Urinary bladder (tissue), 4 donors: Measurements from ENCODE around the gene FOXA1. TPM values are rescaled to one million over a fixed set of nuclear protein-coding genes. Genes with fewer than 3 reads are reported as not detected.

Experiments
- DNase-seq: peaks from one replicate; pipeline ENCODE4 v3.0.0-alpha.2; 2015; ENCODE audit errors: extremely low spot score
- H3K27ac ChIP-seq: one replicate; pipeline ENCODE4 v1.5.1; 2013; ENCODE audit warnings: low read depth, mild to moderate bottlenecking, moderate library complexity
- H3K36me3 ChIP-seq: one replicate; pipeline ENCODE4 v1.6.1; 2013; ENCODE audit warnings: mild to moderate bottlenecking, moderate library complexity; ENCODE audit not compliant: insufficient read depth
- H3K4me1 ChIP-seq: one replicate; pipeline ENCODE4 v1.6.1; 2013; ENCODE audit warnings: mild to moderate bottlenecking, moderate library complexity; ENCODE audit not compliant: insufficient read depth
- H3K4me3 ChIP-seq: one replicate; pipeline ENCODE4 v1.5.1; 2013; ENCODE audit warnings: low read depth, low read length
- WGBS: extraction: QIAGEN DNeasy Blood & Tissue Kit; methylation state at CpG from one replicate; pipeline ENCODE4 v1.1.7; 2013; 5-methylcytosine and 5-hydroxymethylcytosine counted together
- polyA plus RNA-seq: library from polyadenylated mRNA; stranded (reverse); fragments of 200-250 nt; gene quantifications from one replicate; pipeline ENCODE4 v1.2.3, GENCODE V29; 2013
- total RNA-seq: library from RNA; depleted of rRNA; stranded (reverse); fragments of >200 nt; gene quantifications from one replicate; pipeline ENCODE4 v1.2.3, GENCODE V29; 2014
- donor health status: healthy with polysubstance abuse.
- donor health status: healthy.

FOXA1 gene
- total RNA-seq = 14.1 TPM
- polyA plus RNA-seq = 8.8 TPM

GRCh38 chr14:37594971-37595808, at the start of gene FOXA1, which contains the start of gene TTC6:
FOXA1 (minus strand) TSS chr14:37595249; CDS start chr14:37594972, 277 bp downstream.
TTC6 (plus strand) TSS chr14:37595629; CDS start chr14:37622065, 26,436 bp downstream.
- WGBS = under 1% methylated on average over 92 of the region's 92 CpGs
- Histone ChIP-seq H3K4me3 (peak within 1 kb of the TSS; percentile 52), H3K4me1 (no peaks in the 10 kb centered on the region), H3K36me3 (no peaks in the 10 kb centered on the region), H3K27ac (peak within 1 kb of the TSS; percentile 92)
- DNase-seq = no peak

GRCh38 chr14:37643701-37644100, 48.7 kb upstream of the FOXA1 start:
- 47% methylated on average over 4 of the region's 4 CpGs for WGBS
- H3K27ac ChIP-seq = no peak overlapping the region
- H3K36me3 ChIP-seq = no peaks in the 10 kb centered on the region
- H3K4me1 ChIP-seq = no peaks in the 10 kb centered on the region
- no peak overlapping the region for H3K4me3 ChIP-seq
- no peak for DNase-seq

- H3K27ac ChIP-seq = no peak overlapping the region
- DNase-seq = no peak
- no peaks in the 10 kb centered on the region for H3K36me3 ChIP-seq
- H3K4me3 ChIP-seq = no peak overlapping the region
- no peaks in the 10 kb centered on the region for H3K4me1 ChIP-seq
- 91% methylated on average over 3 of the region's 3 CpGs for WGBS
Observed at GRCh38 chr14:37642125-37642524, 47.1 kb upstream of the FOXA1 start.

GRCh38 chr14:37641117-37641516, 46.1 kb upstream of the FOXA1 start:
- Histone ChIP-seq H3K4me1 (no peaks in the 10 kb centered on the region), H3K4me3 (no peak overlapping the region), H3K36me3 (no peaks in the 10 kb centered on the region), H3K27ac (no peak overlapping the region)
- no peak for DNase-seq
- WGBS = 41% methylated on average over 1 of the region's 1 CpG

GRCh38 chr14:37638599-37638998, 43.5 kb upstream of the FOXA1 start:
- Histone ChIP-seq H3K4me1 (no peaks in the 10 kb centered on the region), H3K4me3 (no peak overlapping the region), H3K27ac (no peak overlapping the region), H3K36me3 (no peaks in the 10 kb centered on the region)
- 86% methylated on average over 2 of the region's 2 CpGs for WGBS
- no peak for DNase-seq

- DNase-seq = no peak
- 69% methylated on average over 4 of the region's 4 CpGs for WGBS
- Histone ChIP-seq H3K4me3 (no peak overlapping the region), H3K4me1 (no peaks in the 10 kb centered on the region), H3K36me3 (no peaks in the 10 kb centered on the region), H3K27ac (no peak overlapping the region)
Observed at GRCh38 chr14:37637341-37637740, 42.3 kb upstream of the FOXA1 start.

- Histone ChIP-seq H3K36me3 (no peaks in the 10 kb centered on the region), H3K27ac (no peak overlapping the region), H3K4me1 (peaks cover 1% of the 10 kb centered on the region), H3K4me3 (no peak overlapping the region)
- no peak for DNase-seq
- WGBS = 53% methylated on average over 9 of the region's 9 CpGs
Observed at GRCh38 chr14:37625597-37626595, 30.8 kb upstream of the FOXA1 start.

- WGBS = 96% methylated on average over 1 of the region's 1 CpG
- H3K27ac ChIP-seq = no peak overlapping the region
- peaks cover 1% of the 10 kb centered on the region for H3K4me1 ChIP-seq
- no peaks in the 10 kb centered on the region for H3K36me3 ChIP-seq
- no peak for DNase-seq
- no peak overlapping the region for H3K4me3 ChIP-seq
Observed at GRCh38 chr14:37623971-37624370, 28.9 kb upstream of the FOXA1 start.

- no peak for DNase-seq
- Histone ChIP-seq H3K4me3 (no peak overlapping the region), H3K27ac (no peak overlapping the region), H3K36me3 (no peaks in the 10 kb centered on the region), H3K4me1 (peaks cover 1% of the 10 kb centered on the region)
- 48% methylated on average over 1 of the region's 1 CpG for WGBS
Observed at GRCh38 chr14:37623426-37623951, 28.4 kb upstream of the FOXA1 start.

- Histone ChIP-seq H3K4me1 (peaks cover 1% of the 10 kb centered on the region), H3K4me3 (peak overlapping the region; percentile 12), H3K27ac (no peak overlapping the region), H3K36me3 (no peaks in the 10 kb centered on the region)
- 10% methylated on average over 81 of the region's 81 CpGs for WGBS
- DNase-seq = no peak
Observed at GRCh38 chr14:37622231-37622923, 27.3 kb upstream of the FOXA1 start.

GRCh38 chr14:37620856-37621255, 25.8 kb upstream of the FOXA1 start:
- Histone ChIP-seq H3K4me1 (peaks cover 1% of the 10 kb centered on the region), H3K4me3 (no peak overlapping the region), H3K27ac (no peak overlapping the region), H3K36me3 (no peaks in the 10 kb centered on the region)
- no peak for DNase-seq

- no peak for DNase-seq
- no peaks in the 10 kb centered on the region for H3K4me1 ChIP-seq
- 67% methylated on average over 1 of the region's 1 CpG for WGBS
- H3K36me3 ChIP-seq = no peaks in the 10 kb centered on the region
- no peak overlapping the region for H3K4me3 ChIP-seq
- no peak overlapping the region for H3K27ac ChIP-seq
Observed at GRCh38 chr14:37618498-37619028, 23.5 kb upstream of the FOXA1 start.

- no peaks in the 10 kb centered on the region for H3K36me3 ChIP-seq
- H3K27ac ChIP-seq = no peak overlapping the region
- DNase-seq = no peak
- H3K4me1 ChIP-seq = no peaks in the 10 kb centered on the region
- no peak overlapping the region for H3K4me3 ChIP-seq
- 94% methylated on average over 1 of the region's 1 CpG for WGBS
Observed at GRCh38 chr14:37617864-37618365, 22.9 kb upstream of the FOXA1 start.
